Esophagus squamous epithelium (tissue), 5 donors: Measurements from ENCODE around the gene EPG5. TPM values are rescaled to one million over a fixed set of nuclear protein-coding genes. Genes with fewer than 3 reads are reported as not detected.

Source experiments
- DNase-seq: peaks from one replicate; lab custom pipeline; 2025; lab: John Stamatoyannopoulos, UW
- H3K27ac ChIP-seq, 4 donors: fragments of 200-600 bp; sonication (generic); one replicate each; pipeline ENCODE4 v1.5.1; 2016 to 2019; ENCODE audit warnings: mild to moderate bottlenecking in 1 of 4
- H3K27me3 ChIP-seq, 4 donors: fragments of 200-600 bp; sonication (generic); 1 replicate in 3 of 4; 2 replicates in 1 of 4; pipeline versions ENCODE4 v1.5.1 to v1.6.0; 2017 to 2021; ENCODE audit warnings: antibody characterized with exemption in 1 of 4
- H3K36me3 ChIP-seq, 3 donors: fragments of 200-600 bp; sonication (generic); one replicate each; pipeline ENCODE4 v1.5.1; 2016 to 2019
- H3K4me1 ChIP-seq, 3 donors: fragments of 200-600 bp; sonication (generic); one replicate each; pipeline ENCODE4 v1.5.1; 2017 to 2019
- H3K4me3 ChIP-seq, 4 donors: fragments of 200-600 bp; sonication (generic); 1 replicate in 3 of 4; 2 replicates in 1 of 4; pipeline ENCODE4 v1.5.1; 2016 to 2019; ENCODE audit warnings: mild to moderate bottlenecking in 2 of 4, moderate library complexity in 1 of 4
- H3K9me3 ChIP-seq, 3 donors: fragments of 200-600 bp; sonication (generic); one replicate each; pipeline ENCODE4 v1.5.1; 2016 to 2019
- POLR2A ChIP-seq, 4 donors: fragments of 450-650 bp; IDR thresholded peaks; one replicate each; pipeline ENCODE4 v1.6.1; 2017; ENCODE audit warnings: antibody characterized with exemption in 4 of 4, mild to moderate bottlenecking in 4 of 4, moderate library complexity in 3 of 4
- WGBS, 2 donors: methylation state at CpG; one replicate each; pipeline ENCODE4 v1.1.5; 2018; 5-methylcytosine and 5-hydroxymethylcytosine counted together
- intact Hi-C: fragments of 100-400 bp; cut with DNase I; formaldehyde crosslinking; loops from one replicate; pipeline ENCODE4 v1.15.0; 2022
- total RNA-seq, 4 donors: library from RNA; depleted of rRNA; stranded (reverse); fragments of >200 nt; gene quantifications; one replicate each; pipeline ENCODE4 v1.1.0, GENCODE V29; 2016
- TF ChIP-seq, protein P1 (sequence below), 6 experiments: fragments of 450-650 bp in 4 of 6; fragments of 200-600 bp in 2 of 6; sonication (generic) in 2 of 6; IDR thresholded peaks; one replicate each; pipeline ENCODE4 v1.5.1; 2016 to 2019; ENCODE audit warnings: antibody characterized with exemption in 6 of 6, mild to moderate bottlenecking in 4 of 6, moderate library complexity in 4 of 6
- donor health status: DM: yes; HTN: yes; CAD: no.

Gene EPG5
- total RNA-seq, 4 donors from 2014 or later, result 7.8 to 28.8 (median 22.6) TPM

- Histone ChIP-seq H3K27ac (no peak overlapping the region), H3K4me3 (peak overlapping the region in 2 of 4 donors; percentile 17 to 54), H3K36me3 (no peaks in the 10 kb centered on the region), H3K9me3 (no peaks in the 10 kb centered on the region), H3K4me1 (peaks cover 10 to 32% (median 15%) of the 10 kb centered on the region in 3 donors), H3K27me3 (peaks cover 0 to 98% (median 18%) of the 10 kb centered on the region in 4 donors)
- intact Hi-C loops, result no loop called here
- WGBS, 2 donors, result 12 to 14% methylated on average over 8 to 13 of the region's 53 CpGs
- TF ChIP-seq, protein P1, sequence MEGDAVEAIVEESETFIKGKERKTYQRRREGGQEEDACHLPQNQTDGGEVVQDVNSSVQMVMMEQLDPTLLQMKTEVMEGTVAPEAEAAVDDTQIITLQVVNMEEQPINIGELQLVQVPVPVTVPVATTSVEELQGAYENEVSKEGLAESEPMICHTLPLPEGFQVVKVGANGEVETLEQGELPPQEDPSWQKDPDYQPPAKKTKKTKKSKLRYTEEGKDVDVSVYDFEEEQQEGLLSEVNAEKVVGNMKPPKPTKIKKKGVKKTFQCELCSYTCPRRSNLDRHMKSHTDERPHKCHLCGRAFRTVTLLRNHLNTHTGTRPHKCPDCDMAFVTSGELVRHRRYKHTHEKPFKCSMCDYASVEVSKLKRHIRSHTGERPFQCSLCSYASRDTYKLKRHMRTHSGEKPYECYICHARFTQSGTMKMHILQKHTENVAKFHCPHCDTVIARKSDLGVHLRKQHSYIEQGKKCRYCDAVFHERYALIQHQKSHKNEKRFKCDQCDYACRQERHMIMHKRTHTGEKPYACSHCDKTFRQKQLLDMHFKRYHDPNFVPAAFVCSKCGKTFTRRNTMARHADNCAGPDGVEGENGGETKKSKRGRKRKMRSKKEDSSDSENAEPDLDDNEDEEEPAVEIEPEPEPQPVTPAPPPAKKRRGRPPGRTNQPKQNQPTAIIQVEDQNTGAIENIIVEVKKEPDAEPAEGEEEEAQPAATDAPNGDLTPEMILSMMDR (IDR thresholded peaks at IDR 0.05), result no peak
- no peak for TF ChIP-seq POLR2A (IDR thresholded peaks at IDR 0.05)
- DNase-seq, result no peak
These were observed 128.6 kb downstream of the EPG5 start for GRCh38 chr18:45838302-45839070.

DNA sequence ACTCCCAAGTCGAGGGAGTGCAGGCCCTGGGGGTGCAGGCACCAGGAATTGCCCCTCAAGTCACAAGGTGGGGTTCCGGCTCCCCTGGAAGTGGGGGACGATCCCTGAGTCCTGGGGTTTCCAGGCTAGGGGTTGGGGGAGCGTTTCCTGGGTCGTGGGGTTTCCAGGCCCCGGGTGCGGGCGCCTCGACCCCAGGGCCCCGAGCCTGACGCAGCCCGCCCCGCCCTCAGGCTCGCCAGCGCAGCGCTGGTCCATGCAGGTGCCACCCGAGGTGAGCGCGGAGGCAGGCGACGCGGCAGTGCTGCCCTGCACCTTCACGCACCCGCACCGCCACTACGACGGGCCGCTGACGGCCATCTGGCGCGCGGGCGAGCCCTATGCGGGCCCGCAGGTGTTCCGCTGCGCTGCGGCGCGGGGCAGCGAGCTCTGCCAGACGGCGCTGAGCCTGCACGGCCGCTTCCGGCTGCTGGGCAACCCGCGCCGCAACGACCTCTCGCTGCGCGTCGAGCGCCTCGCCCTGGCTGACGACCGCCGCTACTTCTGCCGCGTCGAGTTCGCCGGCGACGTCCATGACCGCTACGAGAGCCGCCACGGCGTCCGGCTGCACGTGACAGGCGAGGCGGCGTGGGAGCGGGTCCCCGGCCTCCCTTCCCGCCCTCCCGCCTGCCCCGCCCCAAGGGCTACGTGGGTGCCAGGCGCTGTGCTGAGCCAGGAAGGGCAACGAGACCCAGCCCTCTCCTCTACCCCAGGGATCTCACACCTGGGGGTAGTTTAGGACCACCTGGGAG lies 129.7 kb downstream of the EPG5 start:
- peaks cover 0 to 100% (median 18%) of the 10 kb centered on the region in 4 donors for H3K27me3 ChIP-seq
- 56 to 80% methylated on average over 1 to 4 of the region's 84 CpGs for WGBS, 2 donors
- no peaks in the 10 kb centered on the region for H3K9me3 ChIP-seq
- no peaks in the 10 kb centered on the region for H3K36me3 ChIP-seq
- no peak overlapping the region for H3K27ac ChIP-seq
- DNase-seq, result no peak
- intact Hi-C loops, result no loop called here
- H3K4me1 ChIP-seq, result peaks cover 10 to 32% (median 15%) of the 10 kb centered on the region in 3 donors
- TF ChIP-seq, protein P1 (IDR thresholded peaks at IDR 0.05), result peak in 3 of 6 experiments; percentile 18 to 32 (median 31)
- TF ChIP-seq POLR2A (IDR thresholded peaks at IDR 0.05), result no peak
- peak overlapping the region in 2 of 4 donors; percentile 39 to 58 for H3K4me3 ChIP-seq

GRCh38 chr18:45836242-45837205 lies 130.6 kb downstream of the EPG5 start:
- H3K27ac ChIP-seq, result no peak overlapping the region
- peaks cover 10 to 32% (median 15%) of the 10 kb centered on the region in 3 donors for H3K4me1 ChIP-seq
- no peaks in the 10 kb centered on the region for H3K9me3 ChIP-seq
- H3K27me3 ChIP-seq, result peaks cover 0 to 100% (median 18%) of the 10 kb centered on the region in 4 donors
- H3K4me3 ChIP-seq, result no peak overlapping the region
- no peaks in the 10 kb centered on the region for H3K36me3 ChIP-seq
- 50 to 62% methylated on average over 9 to 11 of the region's 14 CpGs for WGBS, 2 donors
- no peak for DNase-seq
- intact Hi-C loops, result no loop called here
- TF ChIP-seq, protein P1 (IDR thresholded peaks at IDR 0.05), result no peak
- no peak for TF ChIP-seq POLR2A (IDR thresholded peaks at IDR 0.05)

DNA sequence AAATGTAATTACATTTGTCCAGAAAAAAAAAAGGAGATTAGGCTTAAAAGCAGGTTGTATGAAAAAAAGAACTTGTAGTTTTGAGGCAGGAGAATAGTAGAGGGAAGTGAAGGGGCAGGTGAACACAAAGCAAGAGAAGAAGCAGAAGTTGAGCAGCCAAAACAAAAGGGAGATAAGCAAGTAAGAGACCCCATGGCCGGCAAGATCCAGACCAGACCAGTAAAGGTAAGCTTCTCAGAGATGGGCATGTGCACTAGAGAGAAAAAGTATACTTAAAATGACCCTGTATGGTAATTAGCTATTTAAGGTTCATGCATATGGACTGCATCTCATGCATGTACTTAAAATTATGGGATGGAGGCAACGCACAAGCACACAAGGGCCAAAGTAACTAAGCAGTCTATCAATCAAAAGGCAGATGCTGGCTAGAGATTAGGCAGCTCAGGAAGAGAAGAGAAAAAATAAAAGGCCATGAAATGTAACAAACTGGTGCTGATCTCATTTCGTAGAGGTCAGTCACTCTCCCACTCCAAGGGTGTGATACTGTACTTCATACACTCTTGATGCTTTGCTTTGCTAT lies 132.0 kb downstream of the EPG5 start:
- intact Hi-C loops, result no loop called here
- 64 to 69% methylated on average over 3 of the region's 3 CpGs for WGBS, 2 donors
- H3K4me3 ChIP-seq, result no peak overlapping the region
- H3K27me3 ChIP-seq, result peaks cover 0 to 100% (median 18%) of the 10 kb centered on the region in 4 donors
- TF ChIP-seq POLR2A (IDR thresholded peaks at IDR 0.05), result no peak
- TF ChIP-seq, protein P1 (IDR thresholded peaks at IDR 0.05), result no peak
- H3K36me3 ChIP-seq, result no peaks in the 10 kb centered on the region
- no peaks in the 10 kb centered on the region for H3K9me3 ChIP-seq
- no peak overlapping the region for H3K27ac ChIP-seq
- H3K4me1 ChIP-seq, result peaks cover 10 to 32% (median 15%) of the 10 kb centered on the region in 3 donors
- no peak for DNase-seq
